NCI-H128 (cell line): ENCODE results near the gene HMGN4.
"Not testable (repeated sequence)": the region's sequence is repeated elsewhere in the genome, so short reads cannot be mapped to it uniquely, and the experiment has no call there.

Experiments
- DNase-seq: peaks from one replicate; lab custom pipeline; 2025; ENCODE audit not compliant: unreplicated experiment; lab: John Stamatoyannopoulos, UW

HMGN4 gene

GRCh38 chr6:26522486-26523228 lies 15.5 kb upstream of the HMGN4 start:
- DNase-seq, result not testable (repeated sequence)

- DNase-seq, result not testable (repeated sequence)
These were observed 13.9 kb upstream of the HMGN4 start for GRCh38 chr6:26524314-26524713.

GRCh38 chr6:26524722-26525370 lies 13.3 kb upstream of the HMGN4 start:
- no peak for DNase-seq

GRCh38 chr6:26525838-26526237 lies 12.3 kb upstream of the HMGN4 start:
- no peak for DNase-seq

GRCh38 chr6:26526928-26527327 lies 11.2 kb upstream of the HMGN4 start:
- no peak for DNase-seq

GRCh38 chr6:26530203-26530602 lies 8.0 kb upstream of the HMGN4 start:
- DNase-seq, result no peak

GRCh38 chr6:26531897-26532296 lies 6.3 kb upstream of the HMGN4 start:
- DNase-seq, result no peak

GRCh38 chr6:26532699-26533531 lies 5.3 kb upstream of the HMGN4 start:
- DNase-seq, result peak; percentile 90

- DNase-seq, result no peak
These were observed 4.6 kb upstream of the HMGN4 start for GRCh38 chr6:26533532-26533931.

- DNase-seq, result no peak
These were observed 3.3 kb upstream of the HMGN4 start for GRCh38 chr6:26534681-26535465.

GRCh38 chr6:26536571-26537159 lies 1.5 kb upstream of the HMGN4 start:
- no peak for DNase-seq

- peak; percentile 90 for DNase-seq
These were observed 863 bp upstream of the HMGN4 start for GRCh38 chr6:26537160-26537845.

- no peak for DNase-seq
These were observed 371 bp downstream of the HMGN4 start for GRCh38 chr6:26538572-26538902.

GRCh38 chr6:26539071-26539615 lies 977 bp downstream of the HMGN4 start:
- DNase-seq, result no peak

GRCh38 chr6:26541579-26541978 lies 3.4 kb downstream of the HMGN4 start:
- no peak for DNase-seq

GRCh38 chr6:26543953-26544352 lies 5.8 kb downstream of the HMGN4 start:
- DNase-seq, result no peak

- no peak for DNase-seq
These were observed 6.3 kb downstream of the HMGN4 start for GRCh38 chr6:26544473-26544872.

- DNase-seq, result no peak
These were observed 7.5 kb downstream of the HMGN4 start for GRCh38 chr6:26545627-26546026.

- DNase-seq, result not testable (repeated sequence)
These were observed 9.2 kb downstream of the HMGN4 start for GRCh38 chr6:26547363-26547762.
